ENCODE data around the gene GAK.
"Not testable (repeated sequence)": the region's sequence is repeated elsewhere in the genome, so short reads cannot be mapped to it uniquely, and the experiment has no call there.

Gene GAK

GRCh38 chr4:930028-930551 is 2.0 kb downstream of the GAK start:
- Mint-ChIP-seq H3K27me3 (no peaks in the 10 kb centered on the region), H3K27ac (peak overlapping the region; percentile 95), H3K4me3 (peak overlapping the region; percentile 95), H3K4me1 (peaks cover 68% of the 10 kb centered on the region), H3K36me3 (ENCODE audit: low read depth) (peaks cover 3% of the 10 kb centered on the region), H3K9me3 (no peaks in the 10 kb centered on the region)
- DNase-seq (no peak), ATAC-seq (no peak)

DNA sequence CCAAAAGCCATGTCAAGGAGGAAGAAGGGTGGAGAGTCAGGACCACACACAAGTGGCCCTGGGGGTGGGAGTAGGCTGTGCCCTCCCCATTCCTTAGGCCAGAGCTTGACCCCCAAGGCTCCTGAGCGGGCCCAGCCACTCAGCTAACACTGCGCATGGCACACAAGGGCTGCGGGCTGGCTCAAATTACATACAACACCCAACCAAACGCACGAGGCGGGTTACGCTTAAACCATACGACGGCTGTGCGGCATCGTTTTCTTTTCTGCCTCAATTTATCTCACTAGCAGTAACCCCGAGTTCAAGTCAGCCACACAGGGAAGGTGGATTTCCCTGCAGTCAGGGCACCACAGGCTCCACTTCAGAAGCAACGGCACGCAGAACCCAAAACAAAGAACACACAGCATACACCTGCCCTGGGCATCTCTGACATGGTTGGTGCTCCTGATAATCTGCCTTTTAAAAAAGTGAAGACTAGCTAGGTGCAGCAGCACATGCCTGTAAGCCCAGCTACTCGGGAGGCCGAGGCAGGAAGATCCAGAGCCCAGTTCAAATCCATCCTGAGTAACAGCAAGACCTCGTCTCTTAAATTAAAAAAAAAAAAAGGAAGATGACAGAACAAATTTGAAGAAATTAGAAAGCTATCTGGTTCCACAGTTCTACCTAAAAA is 2.9 kb downstream of the GAK start:
- no peak for ATAC-seq
- H3K9me3 Mint-ChIP-seq = no peaks in the 10 kb centered on the region
- no peaks in the 10 kb centered on the region for H3K27me3 Mint-ChIP-seq
- peaks cover 3% of the 10 kb centered on the region for H3K36me3 Mint-ChIP-seq (ENCODE audit: low read depth)
- H3K4me1 Mint-ChIP-seq = peaks cover 70% of the 10 kb centered on the region
- no peak overlapping the region for H3K27ac Mint-ChIP-seq
- DNase-seq = no peak
- no peak overlapping the region for H3K4me3 Mint-ChIP-seq

DNA sequence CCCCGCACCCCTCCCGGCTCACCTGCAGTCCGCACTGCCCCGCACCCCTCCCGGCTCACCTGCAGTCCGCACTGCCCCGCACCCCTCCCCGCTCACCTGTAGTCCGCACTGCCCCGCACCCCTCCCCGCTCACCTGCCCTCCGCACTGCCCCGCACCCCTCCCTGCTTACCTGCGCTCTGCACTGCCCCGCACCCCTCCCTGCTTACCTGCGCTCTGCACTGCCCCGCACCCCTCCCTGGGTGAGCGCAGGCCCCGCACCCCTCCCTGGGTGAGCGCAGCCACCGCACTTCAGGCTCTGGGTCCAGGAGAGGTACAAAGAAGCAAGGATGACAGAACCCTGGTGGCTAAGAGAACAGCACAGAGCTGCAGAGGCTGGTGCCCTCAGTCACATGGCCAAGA is 4.5 kb downstream of the GAK start:
- H3K27me3 Mint-ChIP-seq; H3K4me3 Mint-ChIP-seq; H3K9me3 Mint-ChIP-seq; H3K36me3 Mint-ChIP-seq (ENCODE audit: low read depth); H3K27ac Mint-ChIP-seq; DNase-seq; ATAC-seq: not testable (repeated sequence)
- peaks cover 76% of the 10 kb centered on the region for H3K4me1 Mint-ChIP-seq

DNA sequence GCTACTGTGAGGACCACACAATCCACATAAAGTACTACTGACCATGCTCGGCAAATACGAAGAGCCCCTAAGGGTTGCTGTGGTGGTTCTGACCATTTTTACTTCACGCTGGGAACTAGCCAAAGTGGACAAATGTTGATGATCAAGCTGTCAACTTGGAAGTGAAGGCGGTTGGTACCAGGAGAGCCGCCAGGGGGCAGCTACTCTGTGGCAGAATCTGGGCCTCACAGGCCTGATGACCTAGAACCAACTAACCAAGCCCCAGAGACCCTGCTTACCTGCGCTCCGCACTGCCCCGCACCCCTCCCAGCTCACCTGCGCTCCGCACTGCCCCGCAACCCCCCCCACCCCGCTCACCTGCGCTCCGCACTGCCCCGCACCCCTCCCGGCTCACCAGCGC is 5.6 kb downstream of the GAK start:
- Mint-ChIP-seq H3K36me3 (ENCODE audit: low read depth) (peaks cover 12% of the 10 kb centered on the region), H3K9me3 (no peaks in the 10 kb centered on the region), H3K4me1 (peaks cover 84% of the 10 kb centered on the region), H3K27ac (no peak overlapping the region), H3K27me3 (no peaks in the 10 kb centered on the region), H3K4me3 (no peak overlapping the region)
- DNase-seq (no peak), ATAC-seq (no peak)

DNA sequence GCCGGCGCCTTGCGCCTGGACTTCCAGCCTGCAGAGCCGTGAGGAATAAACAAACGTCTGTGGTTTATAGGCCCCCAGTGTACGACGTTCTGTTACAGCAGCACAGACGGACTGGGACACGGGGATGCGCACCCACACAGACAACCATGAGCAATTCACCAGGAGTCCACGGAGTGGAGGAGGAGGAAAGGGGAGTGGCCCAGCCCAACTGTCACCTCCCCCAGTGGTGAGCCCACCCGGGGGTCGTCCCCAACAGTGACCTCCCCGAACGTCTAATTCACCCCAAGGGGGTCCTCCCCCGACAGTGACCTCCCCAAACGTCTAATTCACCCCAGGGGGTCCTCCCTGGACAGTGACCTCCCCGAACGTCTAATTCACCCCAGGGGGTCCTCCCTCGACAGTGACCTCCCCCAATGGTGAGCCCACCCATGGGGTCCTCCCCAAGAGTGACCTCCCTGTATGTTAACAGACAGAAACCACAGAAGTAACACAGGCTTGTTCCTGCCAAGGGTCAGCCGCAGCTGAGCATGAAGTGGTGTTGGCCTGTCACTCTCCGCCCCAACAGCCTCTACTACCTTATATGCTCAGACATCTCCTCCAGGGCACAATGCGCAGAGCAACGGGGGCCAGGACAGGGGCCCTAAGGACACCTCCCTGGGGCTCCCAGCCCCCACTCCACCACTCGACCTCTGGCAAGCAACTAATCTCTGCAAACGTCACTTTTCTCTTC is 6.2 kb downstream of the GAK start:
- DNase-seq (no peak), ATAC-seq (no peak)
- Mint-ChIP-seq H3K4me1 (peaks cover 84% of the 10 kb centered on the region), H3K27me3 (no peaks in the 10 kb centered on the region), H3K36me3 (ENCODE audit: low read depth) (peaks cover 15% of the 10 kb centered on the region), H3K4me3 (peak overlapping the region; percentile 7), H3K27ac (peak overlapping the region; percentile 53), H3K9me3 (no peaks in the 10 kb centered on the region)

DNA sequence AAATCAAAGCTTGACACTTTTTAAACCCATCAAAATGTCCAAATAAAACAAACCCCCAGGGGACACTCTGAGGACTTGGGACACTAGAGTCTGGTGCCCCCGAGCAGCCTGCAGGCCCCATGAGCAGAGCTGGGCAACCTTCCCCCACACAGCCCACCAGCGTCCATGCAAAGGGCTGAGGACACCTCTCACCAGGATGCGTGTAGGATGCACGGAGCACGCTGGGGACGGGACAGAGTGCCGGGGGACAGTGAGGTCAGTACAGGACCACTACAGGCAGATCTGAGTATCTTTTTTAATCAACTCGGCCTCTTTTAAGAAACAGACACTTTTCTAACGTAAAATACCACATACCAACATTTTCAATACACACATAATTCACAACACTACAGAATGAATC is 6.9 kb downstream of the GAK start:
- peaks cover 79% of the 10 kb centered on the region for H3K4me1 Mint-ChIP-seq

DNA sequence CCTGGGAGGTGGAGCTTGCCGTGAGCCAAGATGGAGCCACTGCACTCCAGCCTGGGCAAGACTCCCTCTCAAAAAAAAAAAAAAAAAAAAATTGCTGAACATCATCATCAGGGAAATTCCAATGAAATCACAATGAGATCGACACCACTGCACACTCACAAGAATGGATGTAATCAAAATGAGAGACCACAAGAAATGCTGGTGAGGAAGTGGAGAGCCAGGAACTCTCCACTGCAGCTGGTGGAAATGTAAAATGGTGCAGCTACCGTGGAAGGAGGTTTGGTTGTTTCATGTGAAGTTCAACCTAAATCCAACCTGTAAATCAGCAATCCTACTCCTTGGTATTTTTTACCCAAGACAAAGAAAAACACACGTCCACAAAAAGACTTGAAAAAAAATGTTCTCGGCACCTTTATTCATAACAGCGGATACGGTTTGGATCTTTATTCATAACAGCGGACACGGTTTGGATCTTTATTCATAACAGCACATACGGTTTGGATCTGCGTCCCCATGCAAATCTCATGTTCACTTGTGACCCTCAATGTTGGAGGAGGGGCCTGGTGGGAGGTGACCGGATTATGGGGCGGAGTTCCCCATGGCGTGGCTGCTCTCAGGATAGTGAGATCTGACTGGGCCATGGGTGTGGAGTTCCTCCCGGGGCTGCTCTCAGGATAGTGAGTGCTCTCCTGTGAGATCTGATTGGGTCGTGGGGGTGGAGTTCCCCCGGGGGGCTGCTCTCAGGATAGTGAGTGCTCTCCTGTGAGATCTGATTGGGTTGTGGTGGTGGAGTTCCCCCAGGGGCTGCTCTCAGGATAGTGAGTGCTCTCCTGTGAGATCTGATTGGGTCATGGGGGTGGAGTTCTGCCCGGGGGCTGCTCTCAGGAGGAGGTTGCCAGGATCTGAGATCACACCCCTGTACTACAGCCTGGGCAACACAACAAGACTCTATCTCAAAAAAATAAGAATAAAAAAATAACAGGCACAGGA is 7.7 kb downstream of the GAK start:
- no peaks in the 10 kb centered on the region for H3K9me3 Mint-ChIP-seq
- peaks cover 22% of the 10 kb centered on the region for H3K36me3 Mint-ChIP-seq (ENCODE audit: low read depth)
- DNase-seq (peak; percentile 35), ATAC-seq (peak; percentile 69)
- H3K4me3 Mint-ChIP-seq = peak overlapping the region; percentile 31
- H3K4me1 Mint-ChIP-seq = peaks cover 77% of the 10 kb centered on the region
- H3K27ac Mint-ChIP-seq = peak overlapping the region; percentile 61
- no peaks in the 10 kb centered on the region for H3K27me3 Mint-ChIP-seq

More for the DNA sequence above, 6.9 kb downstream of the GAK start:
- H3K4me3 Mint-ChIP-seq = peak overlapping the region; percentile 3
- DNase-seq = no peak
- H3K9me3 Mint-ChIP-seq = no peaks in the 10 kb centered on the region
- H3K36me3 Mint-ChIP-seq (ENCODE audit: low read depth) = peaks cover 17% of the 10 kb centered on the region
- ATAC-seq = no peak
- H3K27ac Mint-ChIP-seq = peak overlapping the region; percentile 61
- no peaks in the 10 kb centered on the region for H3K27me3 Mint-ChIP-seq

DNA sequence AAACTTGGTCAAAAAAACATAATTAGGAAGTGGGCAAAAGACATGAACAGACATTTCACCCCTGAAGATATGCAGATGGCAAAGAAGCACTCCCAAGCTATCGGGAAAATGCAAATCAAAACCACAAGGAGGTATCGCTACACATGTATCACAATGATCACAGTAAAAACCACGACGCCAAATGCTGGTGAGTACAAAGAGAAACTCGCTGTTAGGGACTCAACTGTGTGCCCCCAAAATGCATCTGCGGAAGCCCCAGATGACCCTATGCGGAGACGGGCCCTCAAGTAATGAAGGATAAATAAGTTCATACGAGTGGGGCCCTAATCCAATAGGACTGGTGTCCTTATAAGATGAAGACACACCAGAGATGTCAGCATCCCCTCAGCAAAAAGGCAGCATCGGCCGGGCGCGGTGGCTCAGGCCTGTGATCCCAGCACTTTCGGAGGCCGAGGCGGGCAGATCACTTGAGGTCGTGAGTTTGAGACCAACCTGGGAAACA is 10.2 kb downstream of the GAK start:
- Mint-ChIP-seq H3K9me3 (peaks cover 11% of the 10 kb centered on the region), H3K27ac (peak overlapping the region; percentile 69), H3K27me3 (no peaks in the 10 kb centered on the region), H3K4me1 (peaks cover 75% of the 10 kb centered on the region), H3K4me3 (peak overlapping the region; percentile 19), H3K36me3 (ENCODE audit: low read depth) (peaks cover 31% of the 10 kb centered on the region)
- ATAC-seq (peak; percentile 64), DNase-seq (peak; percentile 26)

DNA sequence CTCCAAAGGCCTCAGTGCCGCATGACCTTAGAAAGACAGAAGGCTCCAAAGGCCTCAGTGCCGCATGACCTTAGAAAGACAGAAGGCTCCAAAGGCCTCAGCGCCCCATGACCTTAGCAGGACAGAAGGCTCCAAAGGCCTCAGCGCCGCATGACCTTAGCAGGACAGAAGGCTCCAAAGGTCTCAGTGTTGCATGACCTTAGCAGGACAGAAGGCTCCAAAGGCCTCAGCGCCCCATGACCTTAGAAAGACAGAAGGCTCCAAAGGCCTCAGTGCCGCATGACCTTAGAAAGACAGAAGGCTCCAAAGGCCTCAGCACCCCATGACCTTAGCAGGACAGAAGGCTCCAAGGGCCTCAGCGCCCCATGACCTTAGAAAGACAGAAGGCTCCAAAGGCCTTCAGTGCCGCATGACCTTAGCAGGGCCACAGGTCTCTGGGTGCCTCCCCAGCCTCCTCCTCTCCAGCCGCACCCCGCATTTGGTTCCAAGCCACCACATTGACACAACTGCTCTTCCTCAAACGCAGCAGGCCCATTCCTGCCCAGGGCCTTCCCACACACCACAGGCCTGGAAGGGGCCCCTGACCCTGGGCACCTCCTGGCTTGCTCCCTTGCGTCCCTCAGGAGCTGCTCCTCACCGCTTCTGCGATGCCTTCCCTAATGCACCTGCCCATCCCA is 13.0 kb downstream of the GAK start:
- peaks cover 29% of the 10 kb centered on the region for H3K36me3 Mint-ChIP-seq (ENCODE audit: low read depth)
- H3K4me3 Mint-ChIP-seq, H3K27ac Mint-ChIP-seq, DNase-seq, ATAC-seq, H3K27me3 Mint-ChIP-seq: not testable (repeated sequence)
- H3K9me3 Mint-ChIP-seq = peaks cover 11% of the 10 kb centered on the region
- H3K4me1 Mint-ChIP-seq = peaks cover 75% of the 10 kb centered on the region

GRCh38 chr4:918591-918990 is 13.5 kb downstream of the GAK start:
- peaks cover 70% of the 10 kb centered on the region for H3K4me1 Mint-ChIP-seq
- peaks cover 29% of the 10 kb centered on the region for H3K36me3 Mint-ChIP-seq (ENCODE audit: low read depth)
- not testable (repeated sequence) for ATAC-seq, H3K27me3 Mint-ChIP-seq, DNase-seq, H3K27ac Mint-ChIP-seq, H3K4me3 Mint-ChIP-seq
- H3K9me3 Mint-ChIP-seq = peaks cover 11% of the 10 kb centered on the region

GRCh38 chr4:917992-918391 is 14.1 kb downstream of the GAK start:
- Mint-ChIP-seq H3K4me1 (peaks cover 64% of the 10 kb centered on the region), H3K27ac (no peak overlapping the region), H3K36me3 (ENCODE audit: low read depth) (peaks cover 29% of the 10 kb centered on the region), H3K4me3 (no peak overlapping the region), H3K9me3 (peaks cover 11% of the 10 kb centered on the region), H3K27me3 (no peaks in the 10 kb centered on the region)
- ATAC-seq = no peak
- DNase-seq = no peak

DNA sequence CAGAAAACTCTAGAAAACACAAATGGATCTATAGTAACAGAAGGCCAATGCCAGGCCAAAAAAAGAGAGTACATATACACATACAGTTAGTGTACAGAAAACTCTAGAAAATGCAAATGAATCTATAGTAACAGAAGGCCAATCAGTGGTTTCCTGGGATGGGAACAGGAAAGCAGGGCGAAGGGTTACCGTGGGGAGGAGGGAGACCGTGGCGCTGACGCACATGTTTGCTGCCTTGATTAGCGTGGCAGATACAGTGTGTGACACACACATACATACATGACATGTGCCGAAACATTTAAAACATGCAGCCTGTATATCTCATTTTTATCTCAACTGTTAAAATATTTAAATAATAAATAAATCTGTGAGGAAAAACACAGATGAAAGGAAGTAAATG is 14.7 kb downstream of the GAK start:
- DNase-seq (no peak), ATAC-seq (no peak)
- Mint-ChIP-seq H3K27me3 (no peaks in the 10 kb centered on the region), H3K36me3 (ENCODE audit: low read depth) (peaks cover 30% of the 10 kb centered on the region), H3K4me1 (peaks cover 59% of the 10 kb centered on the region), H3K27ac (no peak overlapping the region), H3K4me3 (no peak overlapping the region), H3K9me3 (peaks cover 11% of the 10 kb centered on the region)

GRCh38 chr4:915595-915994 is 16.5 kb downstream of the GAK start:
- H3K27me3 Mint-ChIP-seq = no peaks in the 10 kb centered on the region
- ATAC-seq (peak; percentile 71), DNase-seq (peak; percentile 18)
- H3K9me3 Mint-ChIP-seq = peaks cover 11% of the 10 kb centered on the region
- H3K27ac Mint-ChIP-seq = peak overlapping the region; percentile 68
- peak overlapping the region; percentile 51 for H3K4me3 Mint-ChIP-seq
- H3K36me3 Mint-ChIP-seq (ENCODE audit: low read depth) = peaks cover 25% of the 10 kb centered on the region
- peaks cover 42% of the 10 kb centered on the region for H3K4me1 Mint-ChIP-seq
